NCI-H226 (cell line): ENCODE results near the gene ABCC3.

Experiments
- DNase-seq: peaks from one replicate; pipeline ENCODE4 v3.0.0-alpha.2; 2015

Gene ABCC3

DNA sequence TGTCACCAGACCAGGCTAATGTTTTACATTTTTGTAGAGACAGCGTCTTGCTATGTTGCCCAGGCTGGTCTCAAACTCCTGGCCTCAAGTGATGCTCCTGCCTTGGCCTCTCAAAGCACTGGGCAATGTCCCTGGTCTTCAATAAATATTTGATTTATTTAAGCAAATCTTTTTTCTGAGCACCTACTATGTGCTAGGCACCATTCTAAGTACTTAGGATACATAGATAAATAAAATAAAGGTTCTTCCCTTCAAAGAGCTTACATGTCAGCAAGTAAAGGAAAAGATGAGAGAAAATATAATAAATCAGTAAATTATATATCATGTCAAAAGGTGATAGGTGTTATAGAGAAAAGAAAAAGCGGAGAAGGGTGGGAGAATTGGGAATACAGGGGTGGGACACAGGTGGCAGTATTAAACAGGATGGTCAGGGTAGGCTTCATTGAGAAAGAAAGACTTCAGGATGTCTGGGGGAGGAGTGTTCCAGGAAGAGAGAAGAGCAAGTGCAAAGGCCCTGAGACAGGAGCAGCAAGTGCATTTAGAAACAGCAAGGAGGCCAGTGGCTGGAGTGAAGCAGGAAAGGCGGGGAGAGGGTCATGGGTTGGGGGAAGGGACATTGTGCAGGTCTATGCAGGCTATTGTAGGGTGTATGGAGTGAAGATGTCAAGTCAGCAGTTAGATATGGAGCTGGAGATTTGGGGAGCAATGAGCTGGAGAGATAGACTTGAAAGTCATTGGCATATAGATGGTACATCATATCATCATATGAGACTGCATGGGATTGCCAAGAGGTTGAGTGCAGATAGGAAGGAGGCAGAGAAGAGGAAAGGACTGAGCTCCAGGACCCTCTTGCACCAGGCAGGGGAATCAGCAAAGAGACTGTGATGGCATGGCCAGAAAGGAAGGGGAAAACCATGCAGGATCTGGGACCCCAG is 11.3 kb downstream of the ABCC3 start:
- no peak for DNase-seq

DNA sequence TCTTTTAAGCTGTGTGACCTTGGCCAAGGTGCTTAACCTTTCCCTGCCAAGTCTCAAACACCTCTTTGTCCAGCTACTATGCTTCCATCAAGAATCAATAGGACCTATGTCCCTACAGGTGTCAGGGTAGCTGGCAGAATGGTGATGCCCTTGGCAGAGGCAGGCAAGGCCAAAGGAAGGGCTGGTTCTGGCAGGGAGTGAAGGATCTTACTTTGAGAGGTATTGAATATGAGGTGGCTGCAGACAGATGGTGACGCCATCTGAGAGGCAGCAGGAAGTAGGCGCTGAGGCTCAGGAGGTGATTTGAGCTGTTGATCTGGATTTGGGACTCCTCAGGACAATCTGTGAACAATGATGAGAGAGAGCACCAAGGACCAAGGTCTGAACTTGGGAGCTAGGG is 12.5 kb downstream of the ABCC3 start:
- no peak for DNase-seq

- DNase-seq, result no peak
These were observed 14.6 kb downstream of the ABCC3 start for GRCh38 chr17:50649042-50649908.

GRCh38 chr17:50651661-50652060 is 17.0 kb downstream of the ABCC3 start:
- no peak for DNase-seq

DNA sequence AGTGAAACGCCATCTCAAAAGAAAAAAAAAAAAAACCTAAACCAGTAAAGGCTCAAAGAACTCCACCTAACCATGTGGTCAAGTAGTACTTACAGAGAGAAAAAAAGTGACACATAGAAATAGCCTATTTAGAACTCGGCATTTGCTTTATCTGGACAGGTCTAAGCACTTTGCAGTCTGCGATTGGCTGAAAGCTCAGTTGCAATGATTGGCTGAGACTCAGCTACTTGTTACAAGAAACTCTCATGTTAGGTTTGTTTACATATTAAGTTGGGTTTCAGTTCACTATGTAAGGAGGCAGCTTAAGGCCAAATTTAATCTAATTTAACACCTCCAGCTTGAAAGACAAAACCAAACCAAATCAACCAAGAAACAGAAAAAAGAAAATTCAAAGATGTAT is 19.1 kb downstream of the ABCC3 start:
- DNase-seq, result no peak

DNA sequence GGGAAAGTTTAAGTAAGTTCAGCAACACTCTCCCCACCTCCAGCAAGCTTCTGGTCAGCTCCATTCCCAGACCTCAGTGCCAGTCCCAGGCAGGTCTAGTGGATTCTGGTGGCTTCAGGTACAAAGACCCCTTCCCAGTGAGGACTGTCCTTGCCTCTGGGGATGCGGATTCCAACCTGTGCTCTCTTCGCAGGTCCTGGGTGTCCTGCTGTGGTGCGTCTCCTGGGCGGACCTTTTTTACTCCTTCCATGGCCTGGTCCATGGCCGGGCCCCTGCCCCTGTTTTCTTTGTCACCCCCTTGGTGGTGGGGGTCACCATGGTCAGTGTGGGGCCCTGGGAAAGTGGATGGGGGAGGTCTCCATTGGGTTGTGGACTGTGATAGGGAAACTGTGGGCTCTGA is 21.8 kb downstream of the ABCC3 start:
- no peak for DNase-seq

DNA sequence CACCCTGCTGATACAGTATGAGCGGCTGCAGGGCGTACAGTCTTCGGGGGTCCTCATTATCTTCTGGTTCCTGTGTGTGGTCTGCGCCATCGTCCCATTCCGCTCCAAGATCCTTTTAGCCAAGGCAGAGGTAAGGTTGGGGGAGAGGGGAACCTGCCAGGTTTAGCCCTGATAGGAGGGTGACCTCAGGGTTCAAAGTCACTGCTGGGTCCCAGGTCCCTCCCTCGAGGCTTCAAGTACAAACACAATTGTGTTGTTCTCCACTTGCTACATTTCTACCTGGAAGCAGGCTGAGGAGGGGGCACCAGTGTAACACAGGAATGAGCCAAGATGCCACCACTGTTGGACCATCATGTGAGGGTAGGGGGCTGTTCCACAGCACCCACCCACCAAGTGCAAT is 22.4 kb downstream of the ABCC3 start:
- DNase-seq, result no peak

DNA sequence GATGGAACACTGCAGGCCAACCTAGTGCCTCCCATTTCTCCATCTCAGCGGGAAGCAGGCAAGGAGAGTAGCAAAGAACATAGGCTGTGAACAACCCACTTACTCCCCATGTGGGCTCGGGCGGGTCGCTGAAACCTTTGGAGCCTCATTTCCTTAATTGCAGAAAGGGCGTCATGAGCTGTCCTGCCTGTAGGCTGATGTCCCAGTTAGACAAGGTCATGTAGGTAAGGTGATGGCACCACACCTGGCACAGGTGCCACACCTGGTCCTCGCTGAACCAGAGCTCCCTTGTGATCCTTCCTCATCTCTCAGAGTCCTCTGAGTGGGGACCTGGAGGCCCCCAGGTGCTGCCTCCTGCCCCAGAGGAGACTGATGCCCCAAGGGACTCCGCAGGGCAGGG is 22.9 kb downstream of the ABCC3 start:
- DNase-seq, result no peak

- DNase-seq, result no peak
These were observed 23.9 kb downstream of the ABCC3 start for GRCh38 chr17:50658616-50659015.

- DNase-seq, result no peak
These were observed 24.5 kb downstream of the ABCC3 start for GRCh38 chr17:50659179-50659578.

GRCh38 chr17:50660042-50660886 is 25.6 kb downstream of the ABCC3 start:
- DNase-seq, result peak; percentile 58

DNA sequence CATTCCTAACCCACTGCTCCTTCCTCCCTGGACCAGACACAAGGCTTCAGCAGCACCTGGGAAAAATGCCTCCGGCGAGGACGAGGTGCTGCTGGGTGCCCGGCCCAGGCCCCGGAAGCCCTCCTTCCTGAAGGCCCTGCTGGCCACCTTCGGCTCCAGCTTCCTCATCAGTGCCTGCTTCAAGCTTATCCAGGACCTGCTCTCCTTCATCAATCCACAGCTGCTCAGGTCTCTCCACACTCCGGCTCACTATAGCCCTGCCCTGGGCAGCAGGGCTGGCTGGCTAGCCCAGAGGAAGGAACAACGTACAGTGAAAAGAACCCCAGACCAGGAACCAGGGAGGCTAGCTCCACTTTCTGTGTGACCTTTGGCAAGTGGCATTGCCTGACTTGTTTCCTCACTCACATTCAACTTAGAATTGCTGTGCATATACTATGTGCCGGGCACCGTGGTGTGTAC is 26.2 kb downstream of the ABCC3 start:
- DNase-seq, result no peak

DNA sequence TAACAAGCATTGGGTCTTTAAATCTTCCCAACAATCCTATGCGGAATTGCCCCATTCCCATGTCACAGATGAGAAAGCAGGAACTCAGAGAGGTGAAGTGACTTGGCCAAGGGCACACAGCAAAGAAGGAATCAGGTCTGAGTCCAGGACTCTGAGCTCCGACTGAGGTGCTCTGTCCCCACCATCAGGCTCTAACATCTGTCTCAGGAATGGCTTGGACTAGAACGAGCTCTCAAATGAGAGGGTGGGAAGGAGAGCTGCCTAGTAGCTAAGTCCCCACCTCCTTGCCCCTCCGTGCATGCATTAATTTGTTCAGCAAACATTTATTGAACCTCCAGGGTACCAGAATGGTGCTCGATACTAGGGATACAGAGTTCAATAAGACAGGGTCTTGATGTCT is 26.7 kb downstream of the ABCC3 start:
- DNase-seq, result no peak

DNA sequence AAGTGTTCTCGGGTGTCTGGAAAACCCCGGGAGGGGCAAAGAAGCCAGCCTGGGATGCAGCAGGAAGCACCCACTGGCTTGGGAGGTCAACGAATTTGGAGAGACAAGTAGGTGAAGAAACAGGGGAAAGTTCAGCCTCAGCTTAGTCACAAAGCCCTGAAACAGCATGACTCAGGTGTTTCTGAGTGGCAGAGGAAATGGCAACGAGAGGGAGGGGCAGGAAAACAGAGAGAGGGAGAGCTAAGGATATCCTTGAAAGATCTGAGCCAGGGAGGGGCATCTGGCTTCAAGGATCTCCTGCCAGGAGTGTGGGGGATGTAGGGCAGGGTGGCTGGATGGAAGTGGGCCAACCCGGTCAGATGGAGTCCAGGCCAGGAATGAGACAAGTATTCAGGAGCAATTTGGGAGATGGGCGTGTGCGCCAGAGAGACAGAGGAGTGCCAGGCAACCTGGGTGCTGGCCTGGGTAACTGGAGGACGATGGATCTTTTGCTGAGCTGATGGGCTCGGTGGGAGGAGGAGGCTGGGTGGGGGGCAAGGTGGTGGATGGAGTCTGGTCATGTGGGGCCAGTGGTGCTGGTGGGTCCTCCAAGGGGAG is 27.2 kb downstream of the ABCC3 start:
- DNase-seq, result peak; percentile 93

DNA sequence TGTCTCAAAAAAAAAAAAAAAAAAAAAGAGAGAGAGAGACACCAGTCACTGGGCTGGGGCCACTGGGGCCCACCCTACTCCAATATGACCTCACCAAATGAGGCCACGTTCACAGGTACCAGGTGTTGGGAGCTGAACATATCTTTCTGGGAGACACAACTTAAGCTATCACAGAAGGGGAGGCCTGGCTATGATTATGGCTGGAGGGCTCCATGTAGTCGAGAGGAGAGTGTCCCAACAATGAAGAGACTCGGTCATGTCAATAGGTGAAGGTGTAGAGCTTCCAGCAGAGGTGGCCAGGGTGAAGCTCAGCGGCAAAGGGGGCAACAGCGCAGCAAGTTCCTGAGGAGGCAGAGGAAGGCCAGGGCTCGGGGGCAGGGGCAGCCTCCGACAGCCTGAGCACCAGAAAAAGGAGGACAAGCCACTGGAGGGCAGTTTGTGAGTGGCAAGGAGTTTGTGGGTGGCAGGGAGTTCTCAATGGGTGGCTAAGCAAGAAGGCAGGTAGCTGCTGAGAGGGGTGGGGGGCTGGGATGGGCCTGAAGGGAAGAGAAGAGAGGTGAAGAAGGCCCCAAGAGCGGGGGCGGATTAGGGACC is 28.0 kb downstream of the ABCC3 start:
- DNase-seq, result no peak

GRCh38 chr17:50663812-50664374 is 29.2 kb downstream of the ABCC3 start:
- no peak for DNase-seq

DNA sequence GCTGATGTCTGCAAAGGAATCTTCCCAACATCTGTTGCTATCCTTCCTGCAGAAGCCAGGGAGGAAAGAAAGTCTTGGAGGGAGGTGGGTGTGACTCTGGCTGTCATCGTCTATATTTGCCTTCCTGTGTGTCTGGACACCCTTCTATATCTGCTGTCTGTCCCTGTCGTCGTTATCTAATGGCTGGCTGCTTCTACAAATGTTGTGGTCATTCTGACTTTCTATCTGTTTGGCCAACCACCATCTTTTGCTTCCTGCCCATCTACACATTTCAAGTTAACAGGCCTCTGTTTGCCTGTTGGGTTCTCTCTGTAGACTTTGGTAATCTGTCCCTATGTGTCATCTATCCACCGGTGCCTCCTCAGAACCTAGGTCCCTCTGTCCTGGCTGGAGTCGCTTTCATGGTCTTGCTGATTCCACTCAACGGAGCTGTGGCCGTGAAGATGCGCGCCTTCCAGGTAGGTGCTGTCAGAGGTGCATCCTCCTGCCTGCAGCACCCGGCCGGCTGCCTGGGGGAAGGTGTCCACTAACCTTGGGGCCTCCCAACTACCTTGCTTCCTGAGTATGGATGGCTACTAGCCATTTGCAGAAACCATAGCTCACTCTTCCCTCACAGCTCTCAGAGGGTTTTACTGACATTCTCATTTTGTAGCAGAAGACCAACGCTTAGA is 30.2 kb downstream of the ABCC3 start:
- DNase-seq, result no peak

DNA sequence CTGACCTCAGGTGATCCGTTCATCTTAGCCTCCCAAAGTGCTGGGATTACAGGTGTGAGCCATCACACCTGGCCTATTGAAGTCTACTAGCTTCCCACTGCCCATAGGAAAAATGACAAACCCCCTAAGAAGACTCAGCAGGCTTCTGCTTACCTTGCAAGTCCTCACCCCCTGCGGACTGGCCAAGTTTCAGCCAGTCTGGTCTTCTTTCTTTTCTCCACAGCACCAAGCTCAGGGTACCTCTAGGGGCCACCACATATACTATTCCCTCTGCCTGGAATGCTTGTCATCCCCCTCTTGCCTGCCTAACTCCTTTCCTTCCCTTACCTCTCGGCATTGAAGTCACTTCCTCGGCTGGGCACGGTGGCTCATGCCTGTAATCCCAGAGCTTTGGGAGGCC is 31.2 kb downstream of the ABCC3 start:
- no peak for DNase-seq

GRCh38 chr17:50666316-50666715 is 31.6 kb downstream of the ABCC3 start:
- DNase-seq, result no peak

GRCh38 chr17:50667259-50668024 is 32.8 kb downstream of the ABCC3 start:
- no peak for DNase-seq
